Activated T-cell treated with anti-CD3 and anti-CD28 coated beads, Interleukin-2, amount 50 U/mL, for 24 hours (primary cell): ENCODE data around the gene FRMD1.
"Not testable (repeated sequence)": the region's sequence is repeated elsewhere in the genome, so short reads cannot be mapped to it uniquely, and the experiment has no call there.

ENCODE experiments used
- DNase-seq: peaks from one replicate; pipeline ENCODE4 v3.0.0-alpha.2; 2020
- H3K27ac Mint-ChIP-seq: 2 replicates; pipeline ENCODE4 v1.8.0; 2020; ENCODE audit warnings: mild to moderate bottlenecking, mixed read lengths
- H3K27me3 Mint-ChIP-seq: 2 replicates; pipeline ENCODE4 v1.8.0; 2020; ENCODE audit warnings: mixed read lengths
- H3K36me3 Mint-ChIP-seq: 2 replicates; pipeline ENCODE4 v1.8.0; 2020; ENCODE audit warnings: low read depth, mixed read lengths
- H3K4me1 Mint-ChIP-seq: 2 replicates; pipeline ENCODE4 v1.8.0; 2020; ENCODE audit warnings: low read depth, mixed read lengths
- H3K4me3 Mint-ChIP-seq: 2 replicates; pipeline ENCODE4 v1.8.0; 2020; ENCODE audit warnings: mild to moderate bottlenecking, moderate library complexity, mixed read lengths
- H3K9me3 Mint-ChIP-seq: 2 replicates; pipeline ENCODE4 v1.8.0; 2020; ENCODE audit warnings: mixed read lengths

The FRMD1 gene

GRCh38 chr6:168081858-168082546, 3.0 kb upstream of the FRMD1 start:
- no peaks in the 10 kb centered on the region for H3K4me1 Mint-ChIP-seq
- no peak for DNase-seq
- H3K27ac Mint-ChIP-seq = no peak overlapping the region
- H3K27me3 Mint-ChIP-seq = peaks cover 3% of the 10 kb centered on the region
- no peaks in the 10 kb centered on the region for H3K9me3 Mint-ChIP-seq
- no peak overlapping the region for H3K4me3 Mint-ChIP-seq
- no peaks in the 10 kb centered on the region for H3K36me3 Mint-ChIP-seq

GRCh38 chr6:168080393-168081077, 1.5 kb upstream of the FRMD1 start:
- Mint-ChIP-seq H3K4me1 (no peaks in the 10 kb centered on the region), H3K4me3 (no peak overlapping the region), H3K27me3 (peaks cover 3% of the 10 kb centered on the region), H3K9me3 (no peaks in the 10 kb centered on the region), H3K27ac (no peak overlapping the region), H3K36me3 (no peaks in the 10 kb centered on the region)
- no peak for DNase-seq

- Mint-ChIP-seq H3K36me3 (no peaks in the 10 kb centered on the region), H3K27me3 (peaks cover 3% of the 10 kb centered on the region), H3K27ac (no peak overlapping the region), H3K4me1 (no peaks in the 10 kb centered on the region), H3K9me3 (no peaks in the 10 kb centered on the region), H3K4me3 (no peak overlapping the region)
- DNase-seq = no peak
Measured at GRCh38 chr6:168078175-168078942, 653 bp downstream of the FRMD1 start.

GRCh38 chr6:168077401-168077800, 1.6 kb downstream of the FRMD1 start:
- H3K27me3 Mint-ChIP-seq, H3K9me3 Mint-ChIP-seq, H3K4me3 Mint-ChIP-seq, H3K4me1 Mint-ChIP-seq, DNase-seq, H3K36me3 Mint-ChIP-seq, H3K27ac Mint-ChIP-seq: not testable (repeated sequence)

- Mint-ChIP-seq H3K36me3 (no peaks in the 10 kb centered on the region), H3K4me1 (no peaks in the 10 kb centered on the region), H3K27ac (no peak overlapping the region), H3K9me3 (no peaks in the 10 kb centered on the region), H3K27me3 (no peaks in the 10 kb centered on the region), H3K4me3 (no peak overlapping the region)
- DNase-seq = no peak
Measured at GRCh38 chr6:168075787-168076202, 3.2 kb downstream of the FRMD1 start.

- DNase-seq = no peak
- Mint-ChIP-seq H3K4me3 (no peak overlapping the region), H3K4me1 (no peaks in the 10 kb centered on the region), H3K9me3 (no peaks in the 10 kb centered on the region), H3K27me3 (no peaks in the 10 kb centered on the region), H3K27ac (no peak overlapping the region), H3K36me3 (no peaks in the 10 kb centered on the region)
Measured at GRCh38 chr6:168075216-168075615, 3.8 kb downstream of the FRMD1 start.

- H3K4me1 Mint-ChIP-seq = no peaks in the 10 kb centered on the region
- DNase-seq = no peak
Measured at GRCh38 chr6:168073937-168074730, 4.9 kb downstream of the FRMD1 start.

GRCh38 chr6:168072730-168073129, 6.3 kb downstream of the FRMD1 start:
- no peaks in the 10 kb centered on the region for H3K9me3 Mint-ChIP-seq
- H3K4me3 Mint-ChIP-seq = no peak overlapping the region
- H3K36me3 Mint-ChIP-seq = no peaks in the 10 kb centered on the region
- H3K4me1 Mint-ChIP-seq = no peaks in the 10 kb centered on the region
- no peaks in the 10 kb centered on the region for H3K27me3 Mint-ChIP-seq
- H3K27ac Mint-ChIP-seq = no peak overlapping the region
- DNase-seq = no peak

More at GRCh38 chr6:168073937-168074730, 4.9 kb downstream of the FRMD1 start:
- Mint-ChIP-seq H3K36me3 (no peaks in the 10 kb centered on the region), H3K9me3 (no peaks in the 10 kb centered on the region), H3K27ac (no peak overlapping the region), H3K4me3 (no peak overlapping the region), H3K27me3 (no peaks in the 10 kb centered on the region)

GRCh38 chr6:168072261-168072660, 6.8 kb downstream of the FRMD1 start:
- H3K27me3 Mint-ChIP-seq = no peaks in the 10 kb centered on the region
- no peaks in the 10 kb centered on the region for H3K36me3 Mint-ChIP-seq
- H3K4me3 Mint-ChIP-seq = no peak overlapping the region
- DNase-seq = no peak
- no peaks in the 10 kb centered on the region for H3K4me1 Mint-ChIP-seq
- no peak overlapping the region for H3K27ac Mint-ChIP-seq
- no peaks in the 10 kb centered on the region for H3K9me3 Mint-ChIP-seq

GRCh38 chr6:168071620-168072019, 7.4 kb downstream of the FRMD1 start:
- Mint-ChIP-seq H3K27me3 (no peaks in the 10 kb centered on the region), H3K9me3 (no peaks in the 10 kb centered on the region), H3K36me3 (no peaks in the 10 kb centered on the region), H3K4me1 (no peaks in the 10 kb centered on the region), H3K27ac (no peak overlapping the region), H3K4me3 (no peak overlapping the region)
- DNase-seq = no peak

GRCh38 chr6:168070804-168071203, 8.2 kb downstream of the FRMD1 start:
- no peaks in the 10 kb centered on the region for H3K36me3 Mint-ChIP-seq
- no peak overlapping the region for H3K4me3 Mint-ChIP-seq
- no peaks in the 10 kb centered on the region for H3K4me1 Mint-ChIP-seq
- H3K27me3 Mint-ChIP-seq = no peaks in the 10 kb centered on the region
- no peaks in the 10 kb centered on the region for H3K9me3 Mint-ChIP-seq
- no peak overlapping the region for H3K27ac Mint-ChIP-seq
- no peak for DNase-seq

- no peaks in the 10 kb centered on the region for H3K36me3 Mint-ChIP-seq
Measured at GRCh38 chr6:168067081-168067759, 11.8 kb downstream of the FRMD1 start.

GRCh38 chr6:168064226-168064807, 14.7 kb downstream of the FRMD1 start:
- Mint-ChIP-seq H3K4me3 (no peak overlapping the region), H3K36me3 (no peaks in the 10 kb centered on the region), H3K9me3 (no peaks in the 10 kb centered on the region), H3K27ac (no peak overlapping the region), H3K4me1 (no peaks in the 10 kb centered on the region), H3K27me3 (no peaks in the 10 kb centered on the region)
- no peak for DNase-seq

More at GRCh38 chr6:168067081-168067759, 11.8 kb downstream of the FRMD1 start:
- Mint-ChIP-seq H3K4me1 (no peaks in the 10 kb centered on the region), H3K9me3 (no peaks in the 10 kb centered on the region), H3K27ac (no peak overlapping the region), H3K27me3 (no peaks in the 10 kb centered on the region), H3K4me3 (no peak overlapping the region)
- DNase-seq = no peak

- no peak for DNase-seq
- Mint-ChIP-seq H3K27ac (no peak overlapping the region), H3K27me3 (no peaks in the 10 kb centered on the region), H3K36me3 (no peaks in the 10 kb centered on the region), H3K9me3 (no peaks in the 10 kb centered on the region), H3K4me1 (no peaks in the 10 kb centered on the region), H3K4me3 (no peak overlapping the region)
Measured at GRCh38 chr6:168063431-168063830, 15.6 kb downstream of the FRMD1 start.
